BJ (cell line): Measurements from ENCODE around the gene NRP2. TPM values are rescaled to one million over a fixed set of nuclear protein-coding genes. Genes with fewer than 3 reads are reported as not detected.

ENCODE experiments used
- CTCF ChIA-PET: fragments of 350-600 bp; formaldehyde crosslinking; extraction: SDS; loops from one replicate; lab custom pipeline; 2021; ENCODE audit warnings: antibody characterized with exemption, inconsistent platforms; lab: Yijun Ruan, JAX
- POLR2A ChIA-PET: fragments of 300-600 bp; sonication (Branson Sonifier 250); formaldehyde crosslinking; extraction: SDS; loops from one replicate; lab custom pipeline; 2021; ENCODE audit warnings: antibody characterized with exemption; lab: Charles Lee
- DNase-seq: peaks from one replicate; pipeline ENCODE4 v3.0.0-alpha.2; 2011; ENCODE audit warnings: low read depth
- H3K27me3 ChIP-seq: 2 replicates; pipeline ENCODE4 v1.6.0; 2011; ENCODE audit warnings: low read length; ENCODE audit not compliant: control insufficient read depth, insufficient read depth
- H3K36me3 ChIP-seq: 2 replicates; pipeline ENCODE4 v1.5.1; 2011; ENCODE audit warnings: low read length; ENCODE audit not compliant: control insufficient read depth, insufficient read depth
- H3K4me3 ChIP-seq: 2 replicates; pipeline ENCODE4 v1.5.1; 2011; ENCODE audit warnings: low read depth, mild to moderate bottlenecking, control low read depth, low read length
- CTCF ChIP-seq: IDR thresholded peaks from 2 replicates; pipeline ENCODE4 v1.5.1; 2011; ENCODE audit warnings: low read depth, mild to moderate bottlenecking, control low read depth, inconsistent platforms, low read length, moderate library complexity; ENCODE audit not compliant: insufficient read depth
- polyA plus RNA-seq: library from polyadenylated mRNA; depleted of rRNA; stranded (reverse); fragments of >200 nt; gene quantifications from 2 replicates; pipeline ENCODE4 v1.2.3, GENCODE V29; 2011

The NRP2 gene
- polyA plus RNA-seq, 1 experiment, result 19.7 TPM

GRCh38 chr2:205723179-205723578 lies 40.9 kb downstream of the NRP2 start:
- H3K27me3 ChIP-seq, result no peaks in the 10 kb centered on the region
- no peak for DNase-seq

GRCh38 chr2:205725059-205725458 lies 42.8 kb downstream of the NRP2 start:
- Histone ChIP-seq H3K4me3 (no peak overlapping the region), H3K27me3 (no peaks in the 10 kb centered on the region), H3K36me3 (no peaks in the 10 kb centered on the region; the same call in 1 of the 2 replicates)
- no peak for DNase-seq
- TF ChIP-seq CTCF, result no peak
- POLR2A ChIA-PET, result no interaction called here
- CTCF ChIA-PET, result interaction anchor here (1.5 kb wide), 1 partner anchor 21 kb away, joined by 3 read pairs; no protein-coding TSS in a partner anchor

More at GRCh38 chr2:205723179-205723578, 40.9 kb downstream of the NRP2 start:
- CTCF ChIA-PET, result interaction anchor here (0.7 to 1.9 kb wide), 3 partner anchors 8 to 22 kb away, joined by 3 to 4 read pairs (median 3); no protein-coding TSS in a partner anchor
- Histone ChIP-seq H3K36me3 (no peaks in the 10 kb centered on the region; the same call in 1 of the 2 replicates), H3K4me3 (no peak overlapping the region)
- POLR2A ChIA-PET, result no interaction called here
- TF ChIP-seq CTCF, result no peak

- CTCF ChIA-PET, result interaction anchor here (1.5 kb wide), 1 partner anchor 22 kb away, joined by 3 read pairs; no protein-coding TSS in a partner anchor
- H3K4me3 ChIP-seq, result no peak overlapping the region
- POLR2A ChIA-PET, result no interaction called here
- no peaks in the 10 kb centered on the region; the same call in 1 of the 2 replicates for H3K36me3 ChIP-seq
- H3K27me3 ChIP-seq, result no peaks in the 10 kb centered on the region
- DNase-seq, result no peak
- TF ChIP-seq CTCF, result no peak
Measured at GRCh38 chr2:205726506-205726905, 44.2 kb downstream of the NRP2 start.

- Histone ChIP-seq H3K4me3 (no peak overlapping the region), H3K27me3 (no peaks in the 10 kb centered on the region), H3K36me3 (no peaks in the 10 kb centered on the region; the same call in 1 of the 2 replicates)
- DNase-seq, result no peak
- ChIA-PET CTCF (interaction anchor here (1.0 kb wide), 1 partner anchor 20 kb away, joined by 3 read pairs; no protein-coding TSS in a partner anchor), POLR2A (no interaction called here)
- TF ChIP-seq CTCF, result no peak
Measured at GRCh38 chr2:205727174-205727573, 44.9 kb downstream of the NRP2 start.

- no peak for DNase-seq
- TF ChIP-seq CTCF, result no peak
- Histone ChIP-seq H3K36me3 (no peaks in the 10 kb centered on the region; the same call in 1 of the 2 replicates), H3K27me3 (no peaks in the 10 kb centered on the region), H3K4me3 (no peak overlapping the region)
- CTCF ChIA-PET, result interaction anchor here (0.6 to 1.2 kb wide), 3 partner anchors 12 to 52 kb away, joined by 3 read pairs; no protein-coding TSS in a partner anchor
- POLR2A ChIA-PET, result no interaction called here
Measured at GRCh38 chr2:205728366-205728765, 46.1 kb downstream of the NRP2 start.
